Activated CD8-positive, alpha-beta memory T cell treated with anti-CD3 and anti-CD28 coated beads for 4 hours (primary cell): ENCODE results near the gene VCPKMT.
"Not testable (repeated sequence)": the region's sequence is repeated elsewhere in the genome, so short reads cannot be mapped to it uniquely, and the experiment has no call there.

Source experiments
- DNase-seq, 2 donors: peaks; one replicate each; pipeline ENCODE4 v3.0.0-alpha.2; 2020; ENCODE audit warnings: low read depth in 2 of 2

Gene VCPKMT

GRCh38 chr14:50092006-50092555 lies 24.3 kb downstream of the VCPKMT start:
- DNase-seq: no peak

DNA sequence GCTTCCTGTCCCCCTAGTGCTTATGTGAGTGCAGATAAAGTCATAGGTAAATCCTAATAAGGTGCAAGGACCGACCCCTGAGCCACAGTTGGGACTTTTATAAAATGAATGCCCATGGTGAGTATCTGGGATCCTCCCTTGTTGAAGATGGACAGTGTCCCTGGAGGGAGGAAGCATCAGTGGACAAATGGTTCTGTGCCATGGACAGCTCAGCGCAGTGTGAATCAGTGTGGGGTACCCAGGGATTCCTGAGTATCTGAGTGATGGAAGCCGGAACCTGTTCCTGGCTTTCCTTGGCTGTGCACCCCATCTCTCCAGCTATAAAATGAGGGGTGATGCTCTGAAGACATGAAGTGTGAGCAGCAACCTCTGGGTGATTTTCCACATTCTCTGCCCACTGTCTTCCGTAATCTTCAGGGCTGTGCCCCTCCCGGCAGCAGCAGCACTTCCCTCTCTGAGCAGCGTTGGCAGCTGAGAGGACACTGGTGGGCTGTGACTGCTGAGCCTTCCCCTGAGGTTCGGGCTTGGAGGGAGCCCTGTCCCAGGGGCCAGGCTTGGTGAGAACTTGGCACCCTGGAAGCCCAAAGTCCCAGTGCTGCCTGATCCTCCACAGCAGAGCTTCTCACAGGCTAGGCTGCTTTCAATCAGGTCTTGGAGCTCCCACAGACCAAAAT lies 25.0 kb downstream of the VCPKMT start:
- DNase-seq: no peak

- DNase-seq: no peak
These were observed 27.2 kb downstream of the VCPKMT start for GRCh38 chr14:50089208-50089607.

DNA sequence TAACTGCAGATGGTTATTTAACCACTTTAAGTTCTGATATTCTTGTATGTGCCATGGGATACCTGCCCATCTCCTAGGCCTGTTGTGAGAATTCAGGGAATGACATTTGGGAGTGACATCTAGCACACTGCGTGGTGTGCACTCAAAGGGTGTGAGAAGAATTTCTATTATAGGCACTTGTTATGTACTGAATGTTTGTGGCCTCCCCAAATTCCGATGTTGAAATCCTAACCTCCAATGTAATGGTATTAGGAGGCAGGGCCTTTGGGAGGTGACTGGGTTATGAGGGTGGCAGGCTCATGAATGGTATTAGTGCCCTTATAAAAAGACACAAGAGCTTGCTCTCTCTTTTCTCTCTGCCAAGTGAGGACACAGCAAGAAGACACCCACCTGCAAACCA lies 27.6 kb downstream of the VCPKMT start:
- DNase-seq: no peak

DNA sequence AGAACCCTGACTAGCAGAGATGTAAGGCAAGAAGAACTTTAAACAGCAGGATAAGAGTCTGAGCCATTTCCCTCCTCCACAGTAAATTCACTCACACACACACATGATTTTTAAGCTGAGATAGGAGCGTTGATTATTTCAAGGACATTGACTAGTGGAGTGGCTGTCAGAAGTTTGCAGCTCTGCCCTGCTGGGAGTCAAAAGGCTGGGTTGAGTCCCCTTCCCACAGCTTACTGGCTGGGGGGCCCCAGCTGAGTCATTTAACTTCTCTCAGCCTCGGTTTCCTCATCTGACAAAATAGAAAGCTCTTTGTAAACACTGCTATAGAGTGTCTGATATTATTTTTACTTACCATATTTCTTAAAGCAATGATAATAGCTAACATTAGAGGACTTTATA lies 28.3 kb downstream of the VCPKMT start:
- no peak for DNase-seq

GRCh38 chr14:50087341-50088116 lies 28.8 kb downstream of the VCPKMT start:
- no peak for DNase-seq

DNA sequence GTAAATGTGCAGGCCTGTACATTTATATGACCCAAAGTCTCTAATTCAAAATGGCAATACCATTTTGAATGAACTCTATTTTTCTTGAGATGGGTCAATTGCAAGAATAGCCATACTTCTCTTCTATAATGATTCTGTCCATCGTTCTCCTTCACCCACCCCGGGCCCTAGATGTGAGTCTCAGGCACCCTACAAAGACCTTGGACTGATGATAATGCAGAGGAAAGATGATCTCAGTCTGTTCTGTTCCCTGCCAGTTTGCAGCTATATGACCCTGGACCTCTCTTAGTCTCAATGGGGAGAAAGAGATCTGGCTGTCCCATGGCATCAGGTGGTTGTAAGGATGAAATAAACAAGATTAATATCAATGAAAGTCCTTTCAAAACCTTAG lies 30.1 kb downstream of the VCPKMT start:
- no peak for DNase-seq

DNA sequence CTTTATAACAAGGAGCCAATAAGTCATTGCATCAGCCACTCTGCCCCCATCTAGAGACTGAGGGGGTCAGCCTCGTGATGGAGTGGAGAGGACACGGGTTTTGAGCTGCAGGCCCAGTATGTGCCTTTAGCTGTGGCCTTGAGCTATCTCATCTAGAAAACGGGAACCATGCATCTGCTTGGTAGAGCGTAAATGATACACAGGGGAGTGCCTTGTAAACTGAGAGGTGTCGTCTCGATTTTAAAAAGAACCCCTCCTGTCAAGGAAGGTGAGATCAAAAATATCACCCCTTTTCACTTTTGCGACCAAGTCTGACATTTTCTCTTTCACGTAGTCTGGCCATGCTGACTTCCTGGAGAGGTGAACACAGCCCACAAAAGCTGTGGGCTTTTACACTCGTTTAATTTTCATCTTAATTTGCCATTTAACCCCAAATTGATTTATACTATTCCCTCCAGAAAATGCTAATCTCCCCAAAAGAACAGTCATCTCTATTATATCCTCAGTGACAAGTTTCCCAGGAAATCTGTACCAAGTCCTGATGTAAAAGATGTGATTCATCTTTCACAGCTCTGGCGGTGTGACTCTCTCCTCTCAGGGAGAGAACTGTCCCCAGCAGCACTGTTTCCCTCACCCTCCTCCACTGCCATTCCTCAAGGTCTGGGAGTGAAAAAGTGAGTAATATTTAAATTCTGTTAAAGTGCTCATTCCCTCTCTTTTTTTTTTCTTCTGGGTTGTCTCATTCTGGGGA lies 30.6 kb downstream of the VCPKMT start:
- DNase-seq: peak in 1 of 2 donors; percentile 22

DNA sequence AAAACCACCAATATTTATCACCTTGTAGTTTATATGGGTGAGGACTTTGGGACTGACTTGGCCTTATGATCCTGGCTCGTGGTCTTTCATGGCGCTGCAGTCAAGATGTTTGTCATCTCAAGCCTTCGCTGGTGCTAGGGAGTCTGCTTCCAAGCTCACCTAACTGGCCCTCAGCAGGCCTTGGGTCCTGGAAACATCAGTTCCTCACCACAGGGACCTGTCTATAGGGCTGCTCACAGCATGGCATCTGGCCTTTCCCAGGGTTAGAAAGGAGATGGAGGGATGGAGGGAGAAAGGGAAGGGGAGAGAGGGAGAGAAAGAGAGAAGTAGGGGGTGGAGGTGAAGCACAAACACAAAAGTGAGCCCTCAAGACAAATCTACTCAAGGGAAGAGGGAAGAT lies 31.7 kb downstream of the VCPKMT start:
- DNase-seq: no peak

DNA sequence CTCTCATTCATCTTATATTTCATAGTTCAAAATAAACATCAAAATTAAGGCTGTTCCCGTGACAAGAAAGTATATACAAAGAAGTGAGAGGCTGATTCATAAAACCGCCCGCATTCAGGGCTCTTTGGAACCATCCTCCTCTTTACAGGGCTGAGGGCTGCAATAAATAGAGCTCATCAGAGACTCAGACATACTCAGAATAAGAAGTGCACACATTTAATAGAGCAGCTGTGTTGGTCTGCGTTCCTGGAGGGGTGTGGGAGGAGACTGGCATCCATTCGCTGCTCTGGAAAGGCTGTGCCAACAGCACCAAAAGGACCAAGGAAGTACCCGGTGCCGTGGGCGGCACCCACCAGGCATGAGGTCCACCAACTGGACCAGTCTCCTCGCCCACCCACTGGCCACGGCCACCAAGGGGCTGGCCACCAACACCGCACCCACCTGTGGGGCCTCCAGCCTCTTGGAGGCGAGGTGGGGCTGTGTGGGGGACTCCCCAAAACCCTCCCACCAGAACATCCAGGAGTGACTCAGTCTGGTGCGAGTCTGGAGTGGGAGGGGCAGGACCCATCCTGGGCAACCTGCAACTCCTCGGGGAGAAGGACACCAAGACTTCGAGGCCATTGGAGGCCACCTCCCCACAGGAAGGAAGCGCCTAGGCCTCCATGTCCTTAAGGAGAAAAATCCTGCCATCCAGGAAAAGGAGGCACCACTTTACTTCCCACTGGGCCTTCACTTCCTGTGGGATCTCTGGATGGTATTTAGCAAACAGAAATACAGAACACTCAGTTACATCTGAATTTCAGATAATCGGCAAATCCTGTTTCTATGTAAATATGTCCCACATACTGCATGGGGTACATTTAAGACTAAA lies 32.7 kb downstream of the VCPKMT start:
- peak; percentile 25 to 42 for DNase-seq

DNA sequence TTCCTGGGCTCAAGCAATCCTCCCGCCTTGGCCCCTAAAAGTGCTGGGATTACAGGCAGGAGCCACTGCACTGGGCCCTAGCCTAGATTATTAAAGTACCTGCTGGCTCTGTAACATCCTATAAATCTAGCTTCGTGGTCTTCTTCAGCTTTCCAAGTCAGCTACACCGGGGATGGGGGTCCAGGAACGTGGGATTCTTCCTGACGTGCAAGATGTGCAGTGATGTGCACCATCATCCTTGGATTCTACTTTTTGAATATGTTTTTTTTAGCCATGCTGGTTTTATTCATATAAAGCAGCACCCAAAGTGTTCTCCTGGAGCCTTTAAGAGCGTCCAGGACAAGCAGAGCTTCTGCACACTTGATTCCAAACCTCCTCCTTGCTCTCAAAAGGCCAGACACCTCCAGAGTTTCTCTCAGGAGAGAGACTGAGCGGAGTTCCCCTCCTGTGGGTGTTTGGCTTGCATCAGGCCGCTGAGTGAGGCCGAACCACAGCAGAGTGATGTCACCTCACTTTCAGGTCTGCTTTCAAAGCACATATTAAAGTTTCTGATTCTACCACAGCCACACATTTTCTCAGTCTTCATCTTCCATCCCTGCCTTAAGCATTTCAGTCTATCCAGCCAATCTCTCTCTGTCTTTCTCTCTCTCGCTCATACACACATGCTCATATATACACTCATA lies 33.4 kb downstream of the VCPKMT start:
- DNase-seq: peak; percentile 64 to 80

DNA sequence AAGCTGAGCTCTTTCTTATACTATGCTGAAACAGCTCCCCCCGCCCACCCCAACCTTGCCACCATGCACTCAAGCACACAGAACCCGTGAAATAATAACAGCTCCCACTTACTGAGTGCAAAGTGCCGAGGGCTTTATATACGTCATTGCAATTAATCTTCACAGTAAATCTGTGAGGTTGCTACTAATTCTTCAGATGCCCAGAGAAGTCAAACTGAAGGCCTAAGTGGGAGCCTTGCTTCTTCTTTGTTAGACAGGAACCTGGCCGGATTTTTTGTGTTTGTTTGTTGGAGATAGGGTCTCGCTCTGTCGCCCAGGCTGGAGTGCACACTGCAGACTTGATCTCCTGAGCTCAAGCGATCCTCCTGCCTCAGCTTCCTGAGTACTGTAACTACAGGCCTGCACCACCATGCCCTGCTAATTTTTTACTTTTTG lies 34.0 kb downstream of the VCPKMT start:
- DNase-seq: peak; percentile 30 to 36

DNA sequence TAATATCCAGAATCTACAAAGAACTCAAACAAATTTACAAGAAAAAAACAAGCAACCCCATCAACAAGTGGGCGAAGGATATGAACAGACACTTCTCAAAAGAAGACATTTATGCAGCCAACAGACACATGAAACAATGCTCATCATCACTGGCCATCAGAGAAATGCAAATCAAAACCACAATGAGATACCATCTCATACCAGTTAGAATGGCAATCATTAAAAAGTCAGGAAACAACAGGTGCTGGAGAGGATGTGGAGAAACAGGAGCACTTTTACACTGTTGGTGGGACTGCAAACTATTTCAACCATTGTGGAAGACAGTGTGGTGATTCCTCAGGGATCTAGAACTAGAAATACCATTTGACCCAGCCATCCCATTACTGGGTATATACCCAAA lies 37.3 kb downstream of the VCPKMT start:
- DNase-seq: not testable (repeated sequence)

DNA sequence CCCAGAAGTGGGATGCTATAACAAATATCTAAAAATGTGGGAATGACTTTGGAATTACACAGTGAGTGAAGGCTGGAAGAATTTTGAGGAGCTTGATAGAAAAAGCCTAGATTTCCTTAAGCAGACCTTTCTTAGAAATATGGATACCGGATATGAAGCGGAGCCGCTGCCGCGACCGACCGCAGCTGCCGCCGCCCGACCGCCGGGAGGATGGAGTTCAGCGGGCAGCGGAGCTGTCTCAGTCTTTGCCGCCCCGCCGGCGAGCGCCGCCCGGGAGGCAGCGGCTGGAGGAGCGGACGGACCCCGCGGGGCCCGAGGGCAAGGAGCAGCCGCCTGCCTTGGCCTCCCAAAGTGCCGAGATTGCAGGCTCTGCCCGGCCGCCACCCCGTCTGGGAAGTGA lies 42.7 kb downstream of the VCPKMT start:
- not testable (repeated sequence) for DNase-seq

- no peak for DNase-seq
These were observed 44.0 kb downstream of the VCPKMT start for GRCh38 chr14:50072395-50072794.

GRCh38 chr14:50070840-50071548 lies 45.4 kb downstream of the VCPKMT start:
- DNase-seq: no peak

DNA sequence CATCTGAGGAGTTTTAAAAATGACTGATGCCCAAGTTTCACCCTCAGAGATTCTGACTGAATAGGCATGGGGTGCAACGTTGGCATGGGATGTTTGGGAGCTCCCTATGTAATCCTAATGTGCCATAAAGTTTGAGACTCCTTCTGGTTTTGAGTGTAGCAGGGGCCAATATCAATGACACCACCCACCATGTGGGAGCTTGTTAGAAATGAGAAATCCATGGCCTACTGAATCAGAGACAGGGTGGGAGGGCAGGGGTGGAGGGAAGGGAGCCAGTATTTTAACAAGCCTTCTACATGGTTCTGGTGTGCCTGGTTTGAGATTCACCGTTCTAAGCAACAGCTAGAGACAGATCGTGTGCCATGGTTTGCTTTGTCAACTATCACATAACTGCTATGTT lies 46.1 kb downstream of the VCPKMT start:
- DNase-seq: no peak

DNA sequence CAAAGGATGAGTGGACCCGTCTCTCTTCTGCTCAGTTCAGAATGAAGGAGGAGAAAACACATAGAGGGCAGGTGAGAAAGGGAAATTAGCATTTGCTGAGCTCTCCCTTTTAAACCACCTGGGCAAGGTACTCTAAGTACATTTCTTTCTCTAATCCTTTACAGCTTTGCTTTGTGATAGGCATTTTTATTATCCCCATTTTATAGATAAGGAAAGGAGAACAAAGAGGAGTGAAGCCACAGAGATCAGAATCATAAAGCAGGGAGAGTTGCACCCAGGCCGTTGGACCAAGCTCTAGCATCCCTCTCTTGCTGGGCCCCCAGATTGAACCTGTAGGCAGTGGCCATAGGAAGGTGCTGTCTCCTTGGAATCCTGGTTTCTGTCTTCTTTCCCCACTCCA lies 47.0 kb downstream of the VCPKMT start:
- DNase-seq: no peak

GRCh38 chr14:50068496-50068895 lies 47.9 kb downstream of the VCPKMT start:
- DNase-seq: no peak
